HuH-7.5 (cell line): Measurements from ENCODE around the gene STXBP5.

Experiments used
- DNase-seq: peaks from one replicate; pipeline ENCODE4 v3.0.0; 2011; ENCODE audit warnings: low spot score

STXBP5 gene

GRCh38 chr6:147204060-147204785 is at the start of gene STXBP5:
Gene STXBP5, plus strand, starts transcription at chr6:147204417. Its CDS starts 116 bp downstream, at chr6:147204533.
- peak; percentile 38 for DNase-seq

- peak; percentile 11 for DNase-seq
Measured at GRCh38 chr6:147154454-147154853, 49.8 kb upstream of the STXBP5 start.

GRCh38 chr6:147156218-147156617 is 48.0 kb upstream of the STXBP5 start:
- DNase-seq: no peak

- no peak for DNase-seq
Measured at GRCh38 chr6:147156799-147157382, 47.3 kb upstream of the STXBP5 start.

- DNase-seq: no peak
Measured at GRCh38 chr6:147157930-147158329, 46.3 kb upstream of the STXBP5 start.

- DNase-seq: no peak
Measured at GRCh38 chr6:147158881-147159280, 45.3 kb upstream of the STXBP5 start.

- DNase-seq: no peak
Measured at GRCh38 chr6:147159536-147160374, 44.5 kb upstream of the STXBP5 start.

GRCh38 chr6:147160593-147160992 is 43.6 kb upstream of the STXBP5 start:
- no peak for DNase-seq

GRCh38 chr6:147161253-147161973 is 42.8 kb upstream of the STXBP5 start:
- no peak for DNase-seq

GRCh38 chr6:147161974-147162495 is 42.2 kb upstream of the STXBP5 start:
- DNase-seq: no peak

GRCh38 chr6:147164761-147165160 is 39.5 kb upstream of the STXBP5 start:
- no peak for DNase-seq

- no peak for DNase-seq
Measured at GRCh38 chr6:147166360-147166944, 37.8 kb upstream of the STXBP5 start.

- no peak for DNase-seq
Measured at GRCh38 chr6:147166992-147167391, 37.2 kb upstream of the STXBP5 start.

GRCh38 chr6:147167576-147168461 is 36.4 kb upstream of the STXBP5 start:
- DNase-seq: no peak

- DNase-seq: no peak
Measured at GRCh38 chr6:147169529-147169928, 34.7 kb upstream of the STXBP5 start.

- no peak for DNase-seq
Measured at GRCh38 chr6:147170269-147170668, 33.9 kb upstream of the STXBP5 start.

- DNase-seq: no peak
Measured at GRCh38 chr6:147173140-147173539, 31.1 kb upstream of the STXBP5 start.

- no peak for DNase-seq
Measured at GRCh38 chr6:147173675-147174308, 30.4 kb upstream of the STXBP5 start.

GRCh38 chr6:147176795-147177194 is 27.4 kb upstream of the STXBP5 start:
- no peak for DNase-seq

- no peak for DNase-seq
Measured at GRCh38 chr6:147177286-147177685, 26.9 kb upstream of the STXBP5 start.
